SK-N-SH (cell line): ENCODE results near the gene P4HTM. TPM values are rescaled to one million over a fixed set of nuclear protein-coding genes. Genes with fewer than 3 reads are reported as not detected.

Source experiments
- CTCF ChIA-PET: fragments of 300-600, 350-600 bp; formaldehyde crosslinking; extraction: SDS; loops from one replicate; lab custom pipeline; 2021; lab: Yijun Ruan, JAX
- POLR2A ChIA-PET: fragments of 350-600 bp; sonication (Branson Sonifier 250); formaldehyde crosslinking; extraction: SDS; loops from one replicate; lab custom pipeline; 2020; ENCODE audit warnings: antibody characterized with exemption, inconsistent platforms; lab: Yijun Ruan, JAX
- DNase-seq: peaks from one replicate; pipeline ENCODE4 v3.0.0; 2012
- H2AFZ ChIP-seq: fragments of 200-600 bp; sonication (generic); 2 replicates; pipeline ENCODE4 v1.8.1; 2016; ENCODE audit warnings: antibody characterized with exemption, mild to moderate bottlenecking, low read depth
- H3F3A ChIP-seq: fragments of 200-600 bp; sonication (generic); replicated peaks from 2 replicates; pipeline ENCODE3; 2016; ENCODE audit warnings: antibody characterized with exemption, mild to moderate bottlenecking; ENCODE audit not compliant: insufficient read depth
- H3K27ac ChIP-seq, 2 experiments: fragments of 200-500 bp in 1 of 2; fragments of 200-600 bp in 1 of 2; sonication (Bioruptor generic) in 1 of 2; sonication (generic), shearing (Covaris generic) in 1 of 2; 2 replicates each; pipeline versions ENCODE4 v1.5.1 to v1.6.1; 2014 to 2016; ENCODE audit warnings: low read depth in 2 of 2, inconsistent platforms in 1 of 2, low read length in 1 of 2, mild to moderate bottlenecking in 1 of 2, mixed read lengths in 1 of 2
- H3K27me3 ChIP-seq: fragments of 200-600 bp; sonication (generic), shearing (Covaris generic); 2 replicates; pipeline ENCODE4 v1.6.1; 2016; ENCODE audit warnings: mixed run types; ENCODE audit not compliant: insufficient read depth
- H3K36me3 ChIP-seq, 2 experiments: fragments of 200-500 bp in 1 of 2; fragments of 200-600 bp in 1 of 2; sonication (Bioruptor generic) in 1 of 2; sonication (generic) in 1 of 2; replicated peaks in 1 of 2; 2 replicates each; pipeline versions ENCODE3 to v1.5.1; 2014 to 2016; ENCODE audit warnings: low read length in 1 of 2, mild to moderate bottlenecking in 1 of 2; ENCODE audit not compliant: insufficient read depth in 2 of 2, control insufficient read depth in 1 of 2
- H3K4me1 ChIP-seq, 2 experiments: fragments of 200-500 bp in 1 of 2; fragments of 200-600 bp in 1 of 2; sonication (Bioruptor generic) in 1 of 2; sonication (generic), shearing (Covaris generic) in 1 of 2; 2 replicates each; pipeline versions ENCODE4 v1.5.1 to v1.6.1; 2014 to 2016; ENCODE audit warnings: low read depth in 1 of 2, low read length in 1 of 2, mixed run types in 1 of 2; ENCODE audit not compliant: insufficient read depth in 2 of 2, control insufficient read depth in 1 of 2
- H3K4me2 ChIP-seq: fragments of 200-600 bp; sonication (generic), shearing (Covaris generic); 2 replicates; pipeline ENCODE4 v1.6.1; 2017; ENCODE audit warnings: mixed run types
- H3K4me3 ChIP-seq, 2 experiments: fragments of 200-500 bp in 1 of 2; fragments of 200-600 bp in 1 of 2; sonication (Bioruptor generic) in 1 of 2; sonication (generic), shearing (Covaris generic) in 1 of 2; 2 replicates each; pipeline versions ENCODE4 v1.5.1 to v1.8.1; 2014 to 2016; ENCODE audit warnings: low read depth in 2 of 2, inconsistent platforms in 1 of 2, low read length in 1 of 2, mild to moderate bottlenecking in 1 of 2, mixed read lengths in 1 of 2, moderate library complexity in 1 of 2
- H3K79me2 ChIP-seq: fragments of 200-600 bp; sonication (generic); 2 replicates; pipeline ENCODE4 v1.8.1; 2017; ENCODE audit warnings: mild to moderate bottlenecking; ENCODE audit not compliant: insufficient read depth
- H3K9ac ChIP-seq: fragments of 200-600 bp; sonication (generic); 2 replicates; pipeline ENCODE4 v1.6.1; 2017; ENCODE audit warnings: mixed run types
- H3K9me2 ChIP-seq: fragments of 200-600 bp; sonication (generic); 2 replicates; pipeline ENCODE4 v1.6.1; 2017; ENCODE audit warnings: mixed run types
- H3K9me3 ChIP-seq: fragments of 200-600 bp; sonication (generic); 2 replicates; pipeline ENCODE4 v1.6.1; 2017; ENCODE audit warnings: mixed run types, mild to moderate bottlenecking, moderate library complexity
- H4K20me1 ChIP-seq: fragments of 200-600 bp; sonication (generic); 2 replicates; pipeline ENCODE4 v1.6.1; 2017; ENCODE audit warnings: mild to moderate bottlenecking, mixed run types; ENCODE audit not compliant: insufficient read depth
- CHD2 ChIP-seq: fragments of 150-350 bp; IDR thresholded peaks from 2 replicates; pipeline ENCODE4 v1.6.1; 2018; ENCODE audit warnings: low read length; ENCODE audit not compliant: partially characterized antibody
- FOSL2 ChIP-seq: IDR thresholded peaks from 2 replicates; pipeline ENCODE4 v1.4.0; 2012; ENCODE audit warnings: low read depth, mild to moderate bottlenecking, moderate library complexity, borderline replicate concordance
- GABPA ChIP-seq: IDR thresholded peaks from 2 replicates; pipeline ENCODE4 v1.4.0; 2012; ENCODE audit warnings: low read depth, mild to moderate bottlenecking
- GATA2 ChIP-seq: sonication (generic); formaldehyde crosslinking; IDR thresholded peaks from 2 replicates; pipeline ENCODE4 v1.5.0; 2020; ENCODE audit warnings: mild to moderate bottlenecking, missing genetic modification reagents
- MEF2A ChIP-seq: IDR thresholded peaks from 2 replicates; pipeline ENCODE4 v1.4.0; 2012; ENCODE audit warnings: low read depth, borderline replicate concordance
- NRF1 ChIP-seq: IDR thresholded peaks from 2 replicates; pipeline ENCODE4 v1.6.1; 2012; ENCODE audit warnings: low read depth, mild to moderate bottlenecking, low read length
- RAD21 ChIP-seq: IDR thresholded peaks from 2 replicates; pipeline ENCODE4 v1.6.1; 2012; ENCODE audit warnings: mild to moderate bottlenecking, low read length
- RCOR1 ChIP-seq: fragments of 150-350 bp; IDR thresholded peaks from 2 replicates; pipeline ENCODE4 v1.6.1; 2017; ENCODE audit warnings: antibody characterized with exemption, low read length
- SMC3 ChIP-seq: IDR thresholded peaks from 2 replicates; pipeline ENCODE4 v1.6.1; 2012; ENCODE audit warnings: low read depth, low read length, improper control_type of control experiment
- TCF12 ChIP-seq: IDR thresholded peaks from 2 replicates; pipeline ENCODE4 v1.4.0; 2012
- YY1 ChIP-seq: IDR thresholded peaks from 2 replicates; pipeline ENCODE4 v1.4.0; 2012; ENCODE audit warnings: low read depth, mild to moderate bottlenecking
- WGBS: methylation state at CpG from one replicate; pipeline ENCODE4 v1.1.6; 2017; ENCODE audit warnings: low lambda C conversion rate; 5-methylcytosine and 5-hydroxymethylcytosine counted together
- polyA plus RNA-seq, 3 experiments: library from polyadenylated mRNA; depleted of rRNA; stranded (reverse); fragments of >200 nt; gene quantifications; 2 replicates each; pipeline ENCODE4 v1.2.3, GENCODE V29; 2012
- TF ChIP-seq, protein P1 (sequence below): fragments of 200-600 bp; sonication (generic); IDR thresholded peaks from 2 replicates; pipeline ENCODE4 v1.6.1; 2017; ENCODE audit warnings: antibody characterized with exemption, mild to moderate bottlenecking, moderate library complexity
- TF ChIP-seq, protein P2 (sequence below): fragments of 150-350 bp; IDR thresholded peaks from 2 replicates; pipeline ENCODE4 v1.6.1; 2017; ENCODE audit warnings: antibody characterized with exemption, low read length, low read depth, borderline replicate concordance
- TF ChIP-seq, protein P3 (sequence below): IDR thresholded peaks from 2 replicates; pipeline ENCODE4 v1.4.0; 2012; ENCODE audit warnings: low read depth, borderline replicate concordance

The P4HTM gene
- polyA plus RNA-seq, 1 of the 3 experiments (the other 2 are of a cell fraction): 21.0 TPM

DNA sequence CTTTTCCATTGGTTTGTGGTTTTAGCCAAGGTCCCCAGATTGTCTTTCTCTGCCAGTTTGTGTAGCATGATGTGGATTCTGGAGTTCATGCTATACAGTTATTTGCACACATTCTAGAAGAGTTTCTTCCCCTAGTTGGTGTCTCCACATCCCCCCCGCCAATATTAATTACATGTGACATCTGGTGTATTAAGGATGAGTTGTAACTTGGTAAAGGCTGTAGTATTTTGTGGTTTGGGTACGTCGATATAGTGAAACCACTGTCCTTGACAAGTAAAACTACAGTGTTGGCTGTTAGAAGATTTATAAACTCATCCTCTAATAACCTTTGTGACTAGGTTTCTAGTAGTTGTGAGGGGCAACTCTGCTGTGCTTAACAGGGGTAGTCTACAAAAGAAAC, 23.7 kb upstream of the P4HTM start:
- Histone ChIP-seq H3K36me3 (peaks cover 29 to 53% of the 10 kb centered on the region in 2 experiments), H3K9me3 (no peaks in the 10 kb centered on the region), H2AFZ (no peak overlapping the region), H3F3A (no peaks in the 10 kb centered on the region), H3K4me1 (no peaks in the 10 kb centered on the region), H3K27ac (no peak overlapping the region), H4K20me1 (no peaks in the 10 kb centered on the region), H3K79me2 (peaks cover 10% of the 10 kb centered on the region), H3K27me3 (no peaks in the 10 kb centered on the region), H3K9me2 (no peaks in the 10 kb centered on the region), H3K4me3 (no peak overlapping the region), H3K4me2 (no peak overlapping the region), H3K9ac (no peak overlapping the region)
- ChIA-PET POLR2A (no interaction called here), CTCF (interaction anchor here (1.0 to 1.8 kb wide), 3 partner anchors 13 to 48 kb away, joined by 3 to 7 read pairs (median 3); no protein-coding TSS in a partner anchor)
- 97% methylated on average over 3 of the region's 3 CpGs for WGBS
- TF ChIP-seq FOSL2: no peak
- TF ChIP-seq CHD2: no peak
- no peak for TF ChIP-seq SMC3
- TF ChIP-seq, protein P1, sequence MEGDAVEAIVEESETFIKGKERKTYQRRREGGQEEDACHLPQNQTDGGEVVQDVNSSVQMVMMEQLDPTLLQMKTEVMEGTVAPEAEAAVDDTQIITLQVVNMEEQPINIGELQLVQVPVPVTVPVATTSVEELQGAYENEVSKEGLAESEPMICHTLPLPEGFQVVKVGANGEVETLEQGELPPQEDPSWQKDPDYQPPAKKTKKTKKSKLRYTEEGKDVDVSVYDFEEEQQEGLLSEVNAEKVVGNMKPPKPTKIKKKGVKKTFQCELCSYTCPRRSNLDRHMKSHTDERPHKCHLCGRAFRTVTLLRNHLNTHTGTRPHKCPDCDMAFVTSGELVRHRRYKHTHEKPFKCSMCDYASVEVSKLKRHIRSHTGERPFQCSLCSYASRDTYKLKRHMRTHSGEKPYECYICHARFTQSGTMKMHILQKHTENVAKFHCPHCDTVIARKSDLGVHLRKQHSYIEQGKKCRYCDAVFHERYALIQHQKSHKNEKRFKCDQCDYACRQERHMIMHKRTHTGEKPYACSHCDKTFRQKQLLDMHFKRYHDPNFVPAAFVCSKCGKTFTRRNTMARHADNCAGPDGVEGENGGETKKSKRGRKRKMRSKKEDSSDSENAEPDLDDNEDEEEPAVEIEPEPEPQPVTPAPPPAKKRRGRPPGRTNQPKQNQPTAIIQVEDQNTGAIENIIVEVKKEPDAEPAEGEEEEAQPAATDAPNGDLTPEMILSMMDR: no peak
- TF ChIP-seq NRF1: no peak
- TF ChIP-seq MEF2A: no peak
- no peak for TF ChIP-seq GATA2
- no peak for TF ChIP-seq RAD21
- no peak for TF ChIP-seq RCOR1
- no peak for TF ChIP-seq TCF12
- no peak for TF ChIP-seq GABPA
- TF ChIP-seq, protein P2, sequence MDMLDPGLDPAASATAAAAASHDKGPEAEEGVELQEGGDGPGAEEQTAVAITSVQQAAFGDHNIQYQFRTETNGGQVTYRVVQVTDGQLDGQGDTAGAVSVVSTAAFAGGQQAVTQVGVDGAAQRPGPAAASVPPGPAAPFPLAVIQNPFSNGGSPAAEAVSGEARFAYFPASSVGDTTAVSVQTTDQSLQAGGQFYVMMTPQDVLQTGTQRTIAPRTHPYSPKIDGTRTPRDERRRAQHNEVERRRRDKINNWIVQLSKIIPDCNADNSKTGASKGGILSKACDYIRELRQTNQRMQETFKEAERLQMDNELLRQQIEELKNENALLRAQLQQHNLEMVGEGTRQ: no peak
- no peak for DNase-seq

DNA sequence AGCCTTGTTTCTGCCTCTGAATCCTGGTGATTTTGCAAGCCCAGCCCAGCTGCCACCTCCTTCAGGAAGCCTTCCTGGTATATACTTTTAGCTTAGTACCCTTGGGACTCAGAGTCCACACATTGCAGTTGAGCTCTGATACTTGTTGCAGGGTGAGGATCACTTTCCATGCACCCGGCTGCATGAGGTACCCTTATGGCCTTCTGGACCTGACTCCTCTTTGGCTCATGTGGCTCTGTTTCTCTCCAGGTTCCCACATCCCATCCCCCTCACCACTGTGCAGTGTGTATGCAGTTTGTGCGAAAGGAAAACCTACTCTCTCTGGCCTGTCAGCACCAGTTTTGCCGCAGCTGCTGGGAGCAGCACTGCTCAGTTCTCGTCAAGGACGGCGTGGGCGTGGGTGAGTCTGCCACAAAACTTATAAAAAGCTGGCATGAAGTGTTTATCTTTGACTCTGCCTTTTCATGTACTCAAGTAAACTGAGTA, 23.1 kb upstream of the P4HTM start:
- CTCF ChIA-PET: interaction anchor here (0.8 to 1.8 kb wide), 4 partner anchors 8 to 48 kb away, joined by 3 to 7 read pairs (median 3); no protein-coding TSS in a partner anchor
- Histone ChIP-seq H3K9me2 (no peaks in the 10 kb centered on the region), H3K4me2 (no peak overlapping the region), H3K36me3 (peaks cover 33 to 53% of the 10 kb centered on the region in 2 experiments), H3K79me2 (peaks cover 9% of the 10 kb centered on the region), H3F3A (no peaks in the 10 kb centered on the region), H4K20me1 (no peaks in the 10 kb centered on the region), H3K4me3 (no peak overlapping the region), H2AFZ (no peak overlapping the region), H3K4me1 (no peaks in the 10 kb centered on the region), H3K27me3 (no peaks in the 10 kb centered on the region), H3K9me3 (no peaks in the 10 kb centered on the region), H3K27ac (no peak overlapping the region), H3K9ac (no peak overlapping the region)
- POLR2A ChIA-PET: no interaction called here
- DNase-seq: no peak
- no peak for TF ChIP-seq MEF2A
- TF ChIP-seq, protein P3, sequence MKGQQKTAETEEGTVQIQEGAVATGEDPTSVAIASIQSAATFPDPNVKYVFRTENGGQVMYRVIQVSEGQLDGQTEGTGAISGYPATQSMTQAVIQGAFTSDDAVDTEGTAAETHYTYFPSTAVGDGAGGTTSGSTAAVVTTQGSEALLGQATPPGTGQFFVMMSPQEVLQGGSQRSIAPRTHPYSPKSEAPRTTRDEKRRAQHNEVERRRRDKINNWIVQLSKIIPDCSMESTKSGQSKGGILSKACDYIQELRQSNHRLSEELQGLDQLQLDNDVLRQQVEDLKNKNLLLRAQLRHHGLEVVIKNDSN: no peak
- TF ChIP-seq YY1: no peak
- 97% methylated on average over 7 of the region's 7 CpGs for WGBS
